Measurements from ENCODE around the gene PCP2. TPM values are rescaled to one million over a fixed set of nuclear protein-coding genes. Genes with fewer than 3 reads are reported as not detected.

Gene PCP2
- polyA plus RNA-seq, 1 donor, result not detected

DNA sequence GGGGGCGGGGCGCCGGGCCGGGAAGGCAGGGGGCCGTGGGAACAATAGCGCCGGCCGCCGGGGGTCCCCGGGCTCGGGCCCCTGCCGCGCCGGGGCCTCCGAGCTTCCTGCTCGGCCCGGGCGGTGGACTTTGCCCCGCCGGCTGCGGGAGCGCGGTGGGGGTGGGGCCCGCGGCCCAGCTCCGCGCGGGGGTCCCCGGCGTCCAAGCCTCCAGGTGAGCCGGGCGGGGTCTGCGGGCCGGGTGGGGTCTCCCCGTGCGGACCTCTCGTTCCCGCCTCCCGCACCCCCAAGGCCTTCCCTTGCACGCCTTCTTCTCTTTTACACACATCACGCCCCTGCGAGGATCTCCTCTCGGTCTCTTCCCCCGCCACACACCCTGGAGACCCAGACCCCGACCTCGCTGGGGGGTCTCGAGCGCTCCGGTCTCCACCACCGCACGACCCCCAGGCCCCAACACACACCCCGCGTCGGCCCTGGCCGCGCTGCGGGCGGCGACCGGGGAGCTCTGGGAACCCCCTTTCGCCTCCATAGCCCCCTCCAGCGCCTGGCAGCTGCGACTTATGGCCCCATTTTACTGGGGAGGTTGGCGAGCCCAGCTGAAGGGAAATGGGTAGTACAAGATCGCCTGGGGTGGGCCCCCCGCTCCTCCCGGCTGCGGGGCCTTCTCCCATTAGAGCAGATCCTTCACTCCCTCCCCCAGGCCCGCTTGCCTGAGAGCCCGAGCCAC is 37.1 kb downstream of the PCP2 start:
- DNase-seq (ENCODE audit: low read depth), result no peak

DNA sequence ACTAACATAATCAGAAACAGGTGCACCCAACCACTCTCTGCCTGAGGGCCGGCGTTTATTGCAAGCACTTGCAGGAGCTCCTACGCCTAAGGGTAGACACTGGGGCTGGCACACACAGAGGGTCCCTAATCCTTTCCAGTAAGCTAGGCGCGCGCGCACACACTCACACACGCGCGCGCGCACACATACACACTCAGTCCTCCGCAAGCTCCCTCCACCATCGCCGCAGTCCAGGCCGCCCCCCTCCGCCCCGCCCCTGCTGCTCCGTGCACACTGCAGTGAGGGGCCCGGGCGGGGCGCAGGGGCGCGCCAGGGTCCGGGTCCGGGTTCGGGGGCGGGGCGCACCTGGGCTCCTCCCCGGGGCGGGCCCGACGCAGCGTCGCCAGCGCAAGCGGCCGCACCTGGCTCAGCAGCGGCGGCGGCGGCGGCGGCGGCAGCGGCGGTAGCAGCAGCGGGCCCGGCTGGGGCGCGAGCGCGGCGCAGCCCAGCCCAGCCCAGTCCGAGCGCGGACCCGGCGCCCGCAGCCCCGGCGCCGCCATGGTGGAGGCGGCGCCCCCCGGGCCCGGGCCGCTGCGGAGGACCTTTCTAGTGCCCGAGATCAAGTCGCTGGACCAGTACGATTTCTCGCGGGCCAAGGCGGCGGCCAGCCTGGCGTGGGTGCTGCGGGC is 37.9 kb downstream of the PCP2 start, which contains the start of gene CAMSAP3:
Gene CAMSAP3 (plus strand): TSS at position 398 of the 668 bp plus-strand sequence. CDS start 140 bp downstream, at position 538.
- no peak for DNase-seq (ENCODE audit: low read depth)

DNA sequence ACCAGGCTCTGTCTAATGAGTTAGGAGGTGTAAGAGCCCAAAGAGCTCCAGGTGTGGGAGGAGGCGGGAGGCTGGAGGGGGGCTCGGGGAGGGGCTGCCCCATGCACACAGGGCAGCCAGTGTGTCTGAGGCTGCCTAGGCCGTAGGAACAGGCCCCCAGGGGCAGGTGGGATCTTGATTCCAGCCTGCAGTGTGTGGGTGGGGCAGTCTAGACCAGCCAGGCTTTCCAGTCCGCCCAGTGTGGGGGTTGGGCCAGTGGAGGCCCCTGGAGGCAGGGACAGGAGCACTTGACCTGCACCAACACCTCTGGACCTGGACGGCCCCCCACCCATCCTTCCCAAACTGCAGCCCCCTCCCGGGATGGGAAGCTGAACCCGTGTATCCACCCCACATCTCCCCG is 43.3 kb downstream of the PCP2 start:
- DNase-seq (ENCODE audit: low read depth), result no peak

DNA sequence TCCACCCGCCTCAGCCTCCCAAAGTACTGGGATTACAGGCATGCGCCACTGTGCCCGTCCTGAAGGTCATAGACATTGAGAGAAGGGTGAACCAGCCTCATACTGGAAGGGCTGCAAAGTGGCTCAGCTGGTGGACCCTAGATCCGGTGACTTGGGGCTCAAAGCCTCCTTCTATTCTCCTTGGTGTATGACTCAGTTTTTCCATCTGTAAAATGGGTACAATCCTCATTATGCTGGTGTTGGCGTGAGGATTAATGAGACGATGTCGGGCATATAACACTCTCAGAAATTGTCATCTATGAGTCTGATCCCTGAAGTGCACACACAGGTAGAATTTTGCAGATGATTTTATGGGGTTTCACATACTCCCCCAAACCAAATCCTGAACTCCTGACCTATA is 43.7 kb downstream of the PCP2 start:
- no peak for DNase-seq (ENCODE audit: low read depth)

DNA sequence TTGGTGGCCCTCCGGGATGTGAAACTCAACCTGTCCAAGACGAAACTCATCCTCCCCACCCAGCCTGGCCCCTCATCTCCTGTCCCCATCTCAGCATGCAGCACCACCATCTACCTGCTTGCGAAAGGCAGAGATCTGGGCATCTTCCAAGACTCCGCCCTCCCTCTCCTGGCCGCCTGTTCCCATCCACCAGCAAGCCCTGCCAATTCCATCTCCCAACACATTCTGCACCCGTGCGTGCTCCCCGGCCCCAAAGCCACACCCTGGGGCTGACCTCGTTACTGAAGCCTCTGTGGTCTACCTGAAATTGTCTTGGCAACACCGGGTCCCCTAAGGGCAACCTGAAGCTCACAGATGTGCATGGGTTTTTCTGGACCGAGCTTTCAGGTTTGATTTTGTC is 51.1 kb downstream of the PCP2 start:
- DNase-seq (ENCODE audit: low read depth), result no peak

Other genes with a start within 250 kb of the PCP2 start
- gene PEX11G, start 144.7 kb downstream of the PCP2 start, polyA plus RNA-seq (ENCODE audit: insufficient read length), result 2.3 TPM
- 53.0 TPM for gene ZNF358, start 117.6 kb downstream of the PCP2 start, polyA plus RNA-seq (ENCODE audit: insufficient read length)
- 14.2 TPM for gene MCOLN1, start 111.1 kb downstream of the PCP2 start, polyA plus RNA-seq (ENCODE audit: insufficient read length)
- 31.5 TPM for gene PNPLA6, start 98.0 kb downstream of the PCP2 start, polyA plus RNA-seq (ENCODE audit: insufficient read length)
- gene CAMSAP3, start 37.9 kb downstream of the PCP2 start, polyA plus RNA-seq (ENCODE audit: insufficient read length), result 0.14 TPM
- gene XAB2, start 4.2 kb downstream of the PCP2 start, polyA plus RNA-seq (ENCODE audit: insufficient read length), result 20.4 TPM
- 61.0 TPM for gene PET100, start 3.9 kb downstream of the PCP2 start, polyA plus RNA-seq (ENCODE audit: insufficient read length)
- 4.0 TPM for gene STXBP2, start 3.4 kb upstream of the PCP2 start, polyA plus RNA-seq (ENCODE audit: insufficient read length)
- 3.0 TPM for gene RETN, start 35.3 kb upstream of the PCP2 start, polyA plus RNA-seq (ENCODE audit: insufficient read length)
- 0.14 TPM for gene MCEMP1, start 43.4 kb upstream of the PCP2 start, polyA plus RNA-seq (ENCODE audit: insufficient read length)
- gene TRAPPC5, start 47.1 kb upstream of the PCP2 start, polyA plus RNA-seq (ENCODE audit: insufficient read length), result 36.6 TPM
- 0.78 TPM for gene FCER2, start 68.4 kb upstream of the PCP2 start, polyA plus RNA-seq (ENCODE audit: insufficient read length)
- gene CLEC4G, start 98.4 kb upstream of the PCP2 start, polyA plus RNA-seq (ENCODE audit: insufficient read length), result 0.10 TPM
- gene CD209, start 113.8 kb upstream of the PCP2 start, polyA plus RNA-seq (ENCODE audit: insufficient read length), result 2.3 TPM
- 0.14 TPM for gene CLEC4M, start 129.5 kb upstream of the PCP2 start, polyA plus RNA-seq (ENCODE audit: insufficient read length)
- gene EVI5L, start 196.5 kb upstream of the PCP2 start, polyA plus RNA-seq (ENCODE audit: insufficient read length), result 13.4 TPM
- gene PRR36, start 240.7 kb upstream of the PCP2 start, polyA plus RNA-seq (ENCODE audit: insufficient read length), result 0.27 TPM

Measured in forelimb muscle (tissue), 1 donor.